Measurements from ENCODE around the gene ESD. TPM values are rescaled to one million over a fixed set of nuclear protein-coding genes. Genes with fewer than 3 reads are reported as not detected.

Gene ESD
- total RNA-seq, 1 donor from 2014 or later, result 191 TPM

- TF ChIP-seq CTCF (IDR thresholded peaks at IDR 0.05), result no peak
- TF ChIP-seq EZH2phosphoT487 (IDR thresholded peaks at IDR 0.05), result no peak
- no peak for TF ChIP-seq EZH2 (IDR thresholded peaks at IDR 0.05)
- Histone ChIP-seq H3K27me3 (no peaks in the 10 kb centered on the region), H3K9me3 (ENCODE audit: low read depth) (no peaks in the 10 kb centered on the region), H2AFZ (replicated peaks) (no peak overlapping the region), H3F3A (ENCODE audit: low read depth) (no peaks in the 10 kb centered on the region), H3K4me2 (no peak overlapping the region), H3K4me3 (no peak overlapping the region), H3K9ac (no peak overlapping the region), H3K79me2 (ENCODE audit: low read depth) (no peaks in the 10 kb centered on the region), H4K20me1 (ENCODE audit: low read depth) (no peaks in the 10 kb centered on the region), H3K4me1 (no peaks in the 10 kb centered on the region), H3K36me3 (peaks cover 3% of the 10 kb centered on the region), H3K27ac (no peak overlapping the region)
- no peaks in the 10 kb centered on the region for H3K27me3 Mint-ChIP-seq (ENCODE audit: insufficient read depth, low read depth)
- H3K27ac Mint-ChIP-seq, result no peak overlapping the region
- no peaks in the 10 kb centered on the region for H3K4me1 Mint-ChIP-seq
- H3K36me3 Mint-ChIP-seq, result peaks cover 36% of the 10 kb centered on the region
- no peak for DNase-seq (ENCODE audit: low spot score)
- no peak overlapping the region for H3K4me3 Mint-ChIP-seq
- no peaks in the 10 kb centered on the region for H3K9me3 Mint-ChIP-seq
Observed at GRCh38 chr13:46726347-46726746, 70.6 kb downstream of the ESD start.

Other genes starting within 250 kb of the ESD start
- gene LRCH1, start 244.0 kb downstream of the ESD start, total RNA-seq (ENCODE audit: low replicate concordance), result 2.9 and 3.3 TPM in 2 replicates
- gene HTR2A, start 99.9 kb upstream of the ESD start, total RNA-seq (ENCODE audit: low replicate concordance), result 0.19 TPM in 1 of 2 replicates, not detected in the other

All from neural progenitor cell (in vitro differentiated cells).